CD4-positive, alpha-beta T cell treated with Interleukin-12 subunit alpha and Interleukin-12 subunit beta, for 1 hour (primary cell): ENCODE measurements around the gene MRM3.
"Not testable (repeated sequence)": the region's sequence is repeated elsewhere in the genome, so short reads cannot be mapped to it uniquely, and the experiment has no call there.

ENCODE experiments used
- DNase-seq: peaks from one replicate; pipeline ENCODE4 v3.0.0-alpha.2; 2020

The MRM3 gene

GRCh38 chr17:797236-797840 is 15.2 kb downstream of the MRM3 start:
- no peak for DNase-seq

- DNase-seq, result no peak
Measured at GRCh38 chr17:798246-798645, 16.1 kb downstream of the MRM3 start.

- DNase-seq, result no peak
Measured at GRCh38 chr17:799261-799660, 17.1 kb downstream of the MRM3 start.

- no peak for DNase-seq
Measured at GRCh38 chr17:800446-801242, 18.5 kb downstream of the MRM3 start.

GRCh38 chr17:801660-802059 is 19.5 kb downstream of the MRM3 start:
- DNase-seq, result no peak

- no peak for DNase-seq
Measured at GRCh38 chr17:802481-802880, 20.3 kb downstream of the MRM3 start.

GRCh38 chr17:802901-803881 is 21.0 kb downstream of the MRM3 start:
- DNase-seq, result no peak

- no peak for DNase-seq
Measured at GRCh38 chr17:804541-805435, 22.6 kb downstream of the MRM3 start.

- DNase-seq, result not testable (repeated sequence)
Measured at GRCh38 chr17:805886-806285, 23.7 kb downstream of the MRM3 start.

- DNase-seq, result no peak
Measured at GRCh38 chr17:806346-806745, 24.2 kb downstream of the MRM3 start.

GRCh38 chr17:806781-807522 is 24.8 kb downstream of the MRM3 start:
- DNase-seq, result no peak

- no peak for DNase-seq
Measured at GRCh38 chr17:807523-808294, 25.6 kb downstream of the MRM3 start.

GRCh38 chr17:811051-811784 is 29.1 kb downstream of the MRM3 start:
- no peak for DNase-seq

GRCh38 chr17:812638-813204 is 30.6 kb downstream of the MRM3 start:
- no peak for DNase-seq

GRCh38 chr17:814371-814770 is 32.2 kb downstream of the MRM3 start:
- no peak for DNase-seq

- DNase-seq, result no peak
Measured at GRCh38 chr17:819251-819650, 37.1 kb downstream of the MRM3 start.

GRCh38 chr17:823501-823902 is 41.3 kb downstream of the MRM3 start:
- DNase-seq, result no peak

GRCh38 chr17:824378-824777 is 42.2 kb downstream of the MRM3 start:
- DNase-seq, result no peak

GRCh38 chr17:825216-825615 is 43.1 kb downstream of the MRM3 start:
- DNase-seq, result no peak

GRCh38 chr17:826778-827177 is 44.6 kb downstream of the MRM3 start:
- DNase-seq, result no peak
